GM18861 (cell line): ENCODE measurements around the gene SAMD4A.

ENCODE experiments used
- ATAC-seq: cut with Tn5 transposase; IDR thresholded peaks from one replicate; pipeline ENCODE4 v1.9.1; 2021; ENCODE audit not compliant: unreplicated experiment

The SAMD4A gene

DNA sequence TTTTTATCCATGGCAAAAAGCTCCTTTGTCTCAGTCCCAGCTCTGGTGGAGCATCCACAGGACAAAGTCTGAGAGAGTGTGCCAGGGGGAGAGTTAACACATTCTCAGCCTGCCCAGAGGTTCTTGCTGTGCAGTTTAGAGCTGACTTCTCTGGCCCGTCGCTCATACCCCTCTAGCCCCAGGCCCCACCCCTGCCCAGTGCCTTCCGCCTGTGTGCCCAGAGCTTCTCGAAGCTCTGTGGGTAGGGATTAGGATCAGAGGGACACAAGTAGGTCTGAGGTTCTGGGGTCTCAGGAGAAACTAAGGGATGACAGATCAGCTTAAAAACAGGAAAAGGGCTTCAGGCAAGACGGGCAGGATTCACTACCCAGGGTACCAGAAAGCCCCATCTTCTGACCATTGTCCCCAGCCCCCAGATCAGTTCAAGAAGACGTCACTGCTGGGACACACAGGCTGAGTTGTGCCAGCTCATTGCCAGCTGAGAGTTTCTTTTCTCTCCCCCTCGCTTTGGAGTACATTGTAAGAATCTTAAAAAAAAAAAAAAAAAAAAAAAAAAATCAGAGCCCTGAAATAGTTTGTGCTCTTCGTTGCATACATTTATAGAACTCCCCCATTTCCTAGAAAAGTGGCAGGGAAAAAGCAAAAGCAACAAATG is 208.7 kb downstream of the SAMD4A start:
- no peak for ATAC-seq

- ATAC-seq: peak; percentile 35
Measured at GRCh38 chr14:54776361-54777001, 209.6 kb downstream of the SAMD4A start.

DNA sequence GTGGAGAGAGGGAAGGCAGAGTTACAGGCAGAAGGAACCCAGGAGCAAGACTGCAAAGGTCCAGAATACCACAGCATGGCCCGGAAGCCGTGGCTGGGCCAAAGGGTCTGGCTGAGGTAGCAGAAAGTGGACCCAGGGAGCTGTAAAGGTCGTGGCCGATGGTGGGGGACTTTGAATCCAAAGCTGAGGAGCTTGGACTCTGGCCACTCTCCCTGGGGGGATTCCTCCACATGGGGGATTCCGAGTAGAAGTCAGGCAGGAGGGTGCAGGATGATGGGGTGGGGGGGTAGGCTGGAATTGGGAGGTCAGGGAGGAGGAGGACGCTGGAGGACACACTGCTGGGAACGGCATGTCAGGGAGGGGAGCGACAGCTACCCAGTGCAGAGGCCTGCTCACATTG is 210.5 kb downstream of the SAMD4A start:
- no peak for ATAC-seq

GRCh38 chr14:54778618-54779345 is 211.9 kb downstream of the SAMD4A start:
- no peak for ATAC-seq

GRCh38 chr14:54781080-54781479 is 214.2 kb downstream of the SAMD4A start:
- ATAC-seq: no peak

- no peak for ATAC-seq
Measured at GRCh38 chr14:54781961-54782750, 215.2 kb downstream of the SAMD4A start.

GRCh38 chr14:54782751-54783659 is 216.1 kb downstream of the SAMD4A start:
- ATAC-seq: peak; percentile 92

- no peak for ATAC-seq
Measured at GRCh38 chr14:54783660-54784015, 216.7 kb downstream of the SAMD4A start.

DNA sequence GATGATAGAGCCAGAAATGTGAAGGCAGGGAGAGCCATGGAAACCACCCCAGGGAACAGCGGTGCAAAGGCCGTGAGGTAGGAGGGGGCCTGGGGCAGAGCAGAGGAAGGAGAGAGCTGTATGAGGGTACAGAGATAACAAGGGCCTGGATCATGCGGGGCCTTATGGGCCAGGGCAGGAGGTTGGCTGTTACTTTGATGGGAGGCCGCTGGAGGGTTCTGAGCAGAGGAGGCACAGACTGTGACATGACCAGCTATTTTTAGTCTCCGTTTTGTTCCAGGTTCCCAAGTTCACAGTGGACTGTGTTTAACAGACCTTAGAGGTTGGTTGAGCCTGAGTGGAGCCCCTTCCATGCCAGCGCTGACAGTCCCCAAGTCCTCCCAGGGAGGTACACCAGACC is 217.1 kb downstream of the SAMD4A start:
- ATAC-seq: no peak

GRCh38 chr14:54784657-54785056 is 217.7 kb downstream of the SAMD4A start:
- no peak for ATAC-seq

DNA sequence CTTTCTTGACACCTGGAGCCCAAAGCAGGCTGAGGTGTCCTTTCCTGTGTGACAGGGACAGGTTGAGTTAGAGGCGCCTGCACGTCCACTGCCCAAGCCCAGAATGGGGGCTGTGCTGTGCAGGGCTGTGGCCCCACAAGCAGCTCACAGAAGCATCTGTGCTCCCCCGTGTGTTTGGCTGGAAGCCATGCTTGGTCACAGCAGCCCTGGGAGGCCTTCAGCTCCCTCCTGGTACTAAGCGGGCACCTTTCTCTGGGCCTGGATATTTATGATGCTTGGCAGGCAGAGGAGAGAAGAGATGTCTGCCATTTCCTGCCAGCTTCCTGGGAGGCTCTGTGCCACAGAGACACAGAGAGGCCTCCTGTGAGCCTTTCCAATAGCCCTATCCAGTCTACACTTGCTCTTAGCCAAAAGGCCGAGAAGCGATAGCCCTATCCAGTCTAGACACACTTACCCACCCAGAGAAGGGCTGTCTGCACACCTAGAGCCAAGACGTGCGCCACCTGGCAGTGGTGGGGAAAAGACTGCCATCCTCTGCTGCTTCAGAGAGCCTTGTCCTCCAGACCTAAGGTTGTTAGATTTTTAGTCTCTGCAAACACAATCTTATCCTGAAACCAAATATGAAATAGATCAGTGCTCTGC is 218.3 kb downstream of the SAMD4A start:
- ATAC-seq: no peak

GRCh38 chr14:54785778-54786770 is 219.1 kb downstream of the SAMD4A start:
- ATAC-seq: no peak

DNA sequence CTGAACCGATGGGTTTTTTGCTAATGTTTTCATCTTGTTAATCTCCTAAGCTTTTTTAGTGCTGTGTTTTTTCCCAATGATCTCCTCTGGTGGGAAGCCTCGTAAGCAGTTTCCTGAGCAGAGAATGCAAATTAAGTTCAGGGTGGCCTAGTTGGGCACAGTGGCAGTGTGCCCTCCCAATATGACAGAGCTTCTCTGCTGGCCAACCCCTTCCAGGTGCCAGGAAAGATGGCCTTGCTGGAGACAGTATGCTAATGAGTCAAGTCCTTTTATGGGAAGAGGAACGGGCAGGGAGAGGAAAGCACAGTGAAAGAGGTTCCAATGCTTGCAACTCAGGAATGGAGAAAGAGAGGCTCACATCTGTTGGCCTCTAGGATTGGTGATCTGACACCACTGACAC is 219.9 kb downstream of the SAMD4A start:
- no peak for ATAC-seq

- ATAC-seq: no peak
Measured at GRCh38 chr14:54787261-54787660, 220.3 kb downstream of the SAMD4A start.

GRCh38 chr14:54788701-54789100 is 221.8 kb downstream of the SAMD4A start:
- no peak for ATAC-seq

GRCh38 chr14:54789166-54789565 is 222.2 kb downstream of the SAMD4A start:
- no peak for ATAC-seq

DNA sequence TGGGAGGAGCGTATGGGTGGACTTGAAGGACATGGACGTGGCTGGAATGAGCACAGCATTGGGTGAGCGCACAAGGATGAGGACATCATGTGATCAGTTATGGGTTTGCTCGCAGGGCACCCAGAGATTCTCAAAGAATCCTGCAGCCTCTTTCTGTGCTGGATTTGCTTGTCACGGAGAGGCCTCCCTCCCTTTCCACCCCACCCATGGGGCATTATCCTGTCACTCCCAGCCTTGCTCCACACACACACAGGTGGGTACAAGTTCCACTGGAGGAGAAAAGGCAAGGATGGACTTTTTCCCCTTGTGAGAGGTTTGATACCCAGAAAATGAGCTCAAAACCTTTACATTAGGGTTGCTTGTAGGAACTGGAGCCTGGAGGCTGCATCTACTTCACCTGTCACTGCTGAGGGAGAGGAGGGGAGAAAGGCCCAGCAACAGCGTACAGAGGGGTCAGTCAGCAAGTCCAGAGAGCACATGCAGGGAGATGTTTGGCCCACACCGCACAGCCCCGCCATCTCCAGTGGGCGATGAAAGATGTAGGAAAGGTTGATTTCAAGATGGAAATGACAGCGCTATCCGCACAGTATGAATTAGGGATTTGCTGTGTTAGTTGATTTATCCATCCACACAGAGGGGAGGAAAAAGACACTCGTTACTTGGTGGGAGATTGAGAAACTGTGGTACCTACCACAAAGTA is 223.0 kb downstream of the SAMD4A start:
- no peak for ATAC-seq

GRCh38 chr14:54791001-54791400 is 224.1 kb downstream of the SAMD4A start:
- no peak for ATAC-seq
